GM23248 (cell line): ENCODE results near the gene MAML2.

ENCODE experiments used
- EZH2 ChIP-seq: fragments of 200-600 bp; sonication (generic); IDR thresholded peaks from 2 replicates; pipeline ENCODE4 v1.6.1; 2018; ENCODE audit warnings: antibody characterized with exemption, mild to moderate bottlenecking; ENCODE audit not compliant: insufficient read depth, poor library complexity, severe bottlenecking
- EZH2phosphoT487 ChIP-seq: fragments of 200-600 bp; sonication (generic); IDR thresholded peaks from 2 replicates; pipeline ENCODE4 v1.6.1; 2018; ENCODE audit warnings: antibody characterized with exemption, moderate library complexity, mild to moderate bottlenecking, low read depth; ENCODE audit not compliant: insufficient read depth

GRCh38 chr11:96126917-96127595, 215.9 kb downstream of the MAML2 start:
- TF ChIP-seq EZH2, result no peak
- TF ChIP-seq EZH2phosphoT487, result no peak
